Activated CD8-positive, alpha-beta memory T cell treated with anti-CD3 and anti-CD28 coated beads, Interleukin-2, amount 50 U/mL, for 48 hours (primary cell): ENCODE results near the gene PTGR3.

ENCODE experiments used
- DNase-seq: peaks from one replicate; pipeline ENCODE4 v3.0.0-alpha.2; 2020

PTGR3 gene

DNA sequence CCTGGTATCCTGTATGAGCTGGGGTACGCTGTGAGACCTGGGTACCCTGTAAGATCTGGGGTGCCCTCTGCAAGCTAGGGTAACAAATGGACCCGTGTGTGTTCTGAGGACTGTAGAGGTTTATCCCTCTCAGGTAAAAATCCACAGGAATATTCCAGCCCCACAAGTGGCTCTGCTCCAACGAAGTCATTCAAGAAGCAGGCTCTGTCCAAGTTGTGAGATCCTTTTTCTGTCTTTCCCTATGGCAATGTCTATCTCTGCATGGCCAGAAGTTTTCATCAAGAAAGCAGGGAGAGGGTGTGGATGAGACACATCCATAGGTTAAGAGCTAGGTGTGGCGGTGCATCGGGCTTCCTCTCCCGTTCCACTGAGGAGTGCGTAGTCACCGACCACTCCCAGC is 43.0 kb downstream of the PTGR3 start:
- no peak for DNase-seq

DNA sequence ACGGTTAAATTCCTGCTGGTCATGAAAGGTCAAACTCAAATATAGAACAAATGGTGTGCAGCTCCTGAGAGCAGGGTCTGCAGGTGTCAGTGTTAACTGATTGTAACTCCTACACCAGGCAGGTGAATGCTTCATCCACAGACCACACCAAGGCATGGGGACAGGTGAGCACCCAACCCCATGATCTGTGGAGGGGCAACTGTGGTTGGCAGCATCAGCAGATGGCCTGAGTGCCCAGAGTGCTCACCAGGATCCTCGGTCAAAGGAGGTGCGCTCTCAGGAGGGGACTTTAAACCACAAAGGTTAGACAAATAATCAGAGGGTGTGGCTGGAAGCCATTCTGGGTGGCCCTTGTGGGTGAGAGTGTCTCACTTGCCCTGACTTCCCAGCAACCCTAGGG is 44.5 kb downstream of the PTGR3 start:
- DNase-seq = no peak

DNA sequence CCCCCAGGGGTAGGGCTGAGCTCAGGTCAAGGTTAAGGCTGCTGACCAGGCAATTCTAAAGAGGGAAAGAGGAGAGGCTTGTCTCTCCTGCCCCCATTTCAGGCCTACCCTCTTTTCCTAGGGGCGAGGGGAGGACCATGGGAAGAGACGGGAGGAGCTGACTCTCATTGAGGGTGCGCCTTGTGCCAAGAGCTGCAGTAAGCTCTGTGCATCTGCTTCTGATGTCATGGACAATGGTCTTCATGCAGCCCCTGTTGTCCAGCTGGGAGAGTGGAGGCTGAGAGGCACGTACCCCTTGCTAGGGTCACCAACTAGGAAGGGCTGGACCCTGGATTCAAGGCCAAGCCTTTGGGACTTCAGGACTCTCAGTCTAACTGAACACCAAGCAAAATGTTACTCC is 45.2 kb downstream of the PTGR3 start:
- DNase-seq = no peak

DNA sequence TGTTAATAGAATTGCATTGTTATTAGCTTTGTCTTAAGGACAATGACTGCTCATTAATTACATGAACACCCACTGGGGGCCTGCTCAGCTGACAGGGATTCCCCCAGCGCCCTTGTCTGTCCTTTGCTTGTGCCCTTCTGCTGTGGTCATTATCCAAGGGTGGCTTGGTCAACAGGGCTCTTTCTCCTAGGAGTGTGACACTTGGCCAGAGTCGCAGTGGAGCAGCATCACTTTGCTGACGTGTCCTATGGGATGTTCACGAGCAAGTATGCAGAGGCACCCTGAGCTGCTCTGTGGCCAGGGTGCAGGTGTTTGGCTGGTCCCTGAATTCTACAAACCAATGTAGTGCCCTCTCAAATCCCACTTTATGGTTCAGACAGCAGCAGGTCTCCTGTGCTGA is 46.0 kb downstream of the PTGR3 start:
- DNase-seq = no peak

- DNase-seq = no peak
Measured at GRCh38 chr18:75162467-75162866, 46.5 kb downstream of the PTGR3 start.

DNA sequence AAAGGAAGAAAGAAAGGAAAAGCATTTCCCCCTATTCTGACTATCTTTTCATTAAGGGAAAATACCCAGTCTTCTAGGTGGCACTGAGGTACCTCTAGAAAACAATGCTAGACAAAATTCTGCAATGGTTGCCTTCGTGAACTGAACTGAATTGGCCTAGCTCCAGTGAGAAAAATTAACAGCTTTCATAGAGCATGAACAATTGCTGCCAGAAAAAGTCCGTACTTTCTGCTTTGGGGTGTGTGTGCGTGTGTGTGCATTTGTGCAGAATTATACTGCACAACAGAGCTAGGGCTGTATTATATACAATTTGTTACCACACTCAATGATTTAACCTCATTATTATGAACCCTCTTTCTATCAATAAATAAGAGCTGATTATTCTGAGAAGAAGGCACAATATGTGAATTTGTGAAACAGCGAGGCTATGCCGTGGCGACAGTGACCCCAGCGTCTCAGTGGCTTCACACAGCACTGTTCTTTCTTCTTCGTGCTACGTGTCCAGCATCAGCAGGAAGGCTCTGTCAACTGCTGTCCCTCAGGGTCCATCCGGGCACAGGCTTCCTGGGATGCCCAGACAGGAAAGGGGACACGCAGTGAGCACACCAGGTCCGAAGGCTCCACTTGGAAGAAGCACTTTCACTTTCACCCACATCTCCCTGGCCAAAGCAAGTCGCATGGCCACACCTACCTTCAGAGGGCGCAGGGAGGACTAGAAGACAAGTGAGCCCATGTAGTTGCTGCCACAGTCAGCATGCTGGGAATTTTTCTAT is 47.5 kb downstream of the PTGR3 start:
- no peak for DNase-seq

DNA sequence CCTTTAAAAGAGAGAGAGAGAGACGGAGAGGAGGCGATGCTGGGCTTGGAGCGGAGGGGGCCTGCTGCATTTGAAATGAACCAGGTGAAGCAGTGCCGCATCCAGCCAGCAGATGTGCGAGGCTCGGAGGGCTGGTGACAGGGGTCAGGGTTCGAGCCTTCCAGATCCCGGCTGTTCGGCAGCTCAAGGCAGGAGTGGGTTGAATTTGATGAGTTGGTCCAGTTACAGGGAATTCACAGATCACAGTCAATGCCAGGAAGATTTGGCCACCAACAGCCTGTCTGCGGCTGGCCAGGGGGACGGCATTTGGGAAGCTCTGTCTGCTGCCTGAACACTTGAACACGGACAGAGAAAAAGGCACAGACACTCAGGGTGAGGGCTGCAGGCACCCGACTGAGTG is 48.6 kb downstream of the PTGR3 start:
- DNase-seq = no peak

GRCh38 chr18:75159646-75160356 is 49.1 kb downstream of the PTGR3 start:
- no peak for DNase-seq

- no peak for DNase-seq
Measured at GRCh38 chr18:75159238-75159518, 49.8 kb downstream of the PTGR3 start.
